WI38 (cell line): ENCODE data around the gene SH3TC1.

Source experiments
- H3K4me3 ChIP-seq: 2 replicates; pipeline ENCODE4 v1.5.1; 2011; ENCODE audit warnings: low read depth, mild to moderate bottlenecking, control low read depth, low read length
- TF ChIP-seq, protein P1 (sequence below): IDR thresholded peaks from 2 replicates; pipeline ENCODE4 v1.5.1; 2012; ENCODE audit warnings: low read depth, mild to moderate bottlenecking, control low read depth, low read length

SH3TC1 gene

DNA sequence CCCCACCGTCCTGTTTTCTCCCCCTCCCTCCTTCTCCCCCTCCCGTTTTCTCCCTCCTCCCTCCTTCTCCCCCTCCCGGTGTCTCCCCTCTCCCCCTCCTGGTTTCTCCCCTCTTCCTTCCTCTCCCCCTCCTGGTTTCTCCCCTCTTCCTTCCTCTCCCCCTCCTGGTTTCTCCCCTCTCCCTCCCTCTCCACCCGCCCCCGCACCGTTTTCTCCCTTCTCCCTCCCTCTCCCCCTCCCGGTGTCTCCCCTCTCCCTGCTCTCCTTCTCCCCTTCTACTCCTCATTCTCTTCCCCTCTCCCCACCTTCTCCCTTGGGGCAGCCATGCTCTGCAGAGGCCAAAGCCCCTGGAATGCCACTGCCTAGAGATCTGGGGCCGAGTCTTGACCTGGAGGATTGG, 12.2 kb downstream of the SH3TC1 start:
- TF ChIP-seq, protein P1, sequence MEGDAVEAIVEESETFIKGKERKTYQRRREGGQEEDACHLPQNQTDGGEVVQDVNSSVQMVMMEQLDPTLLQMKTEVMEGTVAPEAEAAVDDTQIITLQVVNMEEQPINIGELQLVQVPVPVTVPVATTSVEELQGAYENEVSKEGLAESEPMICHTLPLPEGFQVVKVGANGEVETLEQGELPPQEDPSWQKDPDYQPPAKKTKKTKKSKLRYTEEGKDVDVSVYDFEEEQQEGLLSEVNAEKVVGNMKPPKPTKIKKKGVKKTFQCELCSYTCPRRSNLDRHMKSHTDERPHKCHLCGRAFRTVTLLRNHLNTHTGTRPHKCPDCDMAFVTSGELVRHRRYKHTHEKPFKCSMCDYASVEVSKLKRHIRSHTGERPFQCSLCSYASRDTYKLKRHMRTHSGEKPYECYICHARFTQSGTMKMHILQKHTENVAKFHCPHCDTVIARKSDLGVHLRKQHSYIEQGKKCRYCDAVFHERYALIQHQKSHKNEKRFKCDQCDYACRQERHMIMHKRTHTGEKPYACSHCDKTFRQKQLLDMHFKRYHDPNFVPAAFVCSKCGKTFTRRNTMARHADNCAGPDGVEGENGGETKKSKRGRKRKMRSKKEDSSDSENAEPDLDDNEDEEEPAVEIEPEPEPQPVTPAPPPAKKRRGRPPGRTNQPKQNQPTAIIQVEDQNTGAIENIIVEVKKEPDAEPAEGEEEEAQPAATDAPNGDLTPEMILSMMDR, result no peak
- no peak overlapping the region for H3K4me3 ChIP-seq

DNA sequence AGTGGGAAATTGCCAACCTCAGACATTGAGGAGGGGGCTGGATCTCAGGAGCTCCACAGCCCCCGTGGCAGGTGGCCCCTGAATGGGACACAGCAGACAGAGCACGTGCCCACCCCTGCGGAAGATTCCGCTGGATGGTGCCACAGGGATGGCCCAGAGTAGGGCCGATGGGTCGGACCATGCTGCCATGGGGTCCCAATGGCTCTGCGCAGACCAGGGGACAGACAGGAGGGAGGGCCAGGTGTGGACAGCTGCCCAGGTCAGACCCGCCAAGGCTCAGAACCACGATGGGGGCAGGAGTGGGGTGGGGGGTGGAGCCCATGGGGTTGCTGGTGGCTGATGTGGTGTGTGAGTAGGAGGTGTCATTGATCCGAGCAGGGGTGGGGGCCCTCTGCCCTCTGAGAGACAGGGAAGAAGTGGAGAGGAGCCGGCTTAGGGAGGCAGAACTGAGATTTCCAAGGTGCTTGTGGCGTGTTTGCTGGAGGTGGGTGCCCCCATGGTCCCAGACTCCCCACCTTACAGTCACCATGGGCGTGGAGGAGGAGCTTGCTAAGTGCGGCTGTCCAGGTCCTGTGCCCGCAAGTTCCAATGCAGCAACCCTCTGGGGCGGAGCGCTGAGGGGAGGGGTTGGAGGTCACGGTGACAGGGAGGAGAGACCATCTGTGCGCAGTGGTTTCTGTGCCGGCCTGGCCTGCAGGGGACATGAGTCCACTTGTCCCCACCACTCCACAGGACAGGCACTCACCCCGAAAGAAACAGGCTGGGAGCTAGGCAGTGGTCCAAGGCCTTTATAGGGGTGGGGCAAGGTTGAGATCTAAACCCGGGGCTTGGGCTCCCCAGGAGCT, 12.9 kb downstream of the SH3TC1 start:
- no peak overlapping the region for H3K4me3 ChIP-seq
- TF ChIP-seq, protein P1, result no peak

DNA sequence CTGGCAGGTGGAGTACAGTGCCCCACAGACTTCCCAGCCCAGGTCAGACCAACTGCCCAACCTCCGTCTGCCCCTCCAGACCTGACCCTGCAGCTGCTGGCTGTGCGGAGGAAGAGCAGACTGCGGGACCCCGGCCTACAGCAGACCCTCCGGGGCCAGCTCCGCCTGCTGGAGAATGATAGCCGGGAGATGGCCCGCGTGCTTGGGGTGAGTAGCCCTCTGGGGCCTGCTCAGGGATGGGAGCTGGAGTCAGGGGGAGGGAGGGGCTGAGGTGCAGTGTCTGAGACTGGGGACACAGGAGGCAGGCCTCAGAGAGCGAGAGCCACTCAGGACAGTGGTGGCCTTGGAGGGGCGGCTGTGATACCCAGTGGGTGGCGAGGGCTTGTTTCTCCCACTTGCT, 13.5 kb downstream of the SH3TC1 start:
- H3K4me3 ChIP-seq, result no peak overlapping the region
- TF ChIP-seq, protein P1, result no peak

DNA sequence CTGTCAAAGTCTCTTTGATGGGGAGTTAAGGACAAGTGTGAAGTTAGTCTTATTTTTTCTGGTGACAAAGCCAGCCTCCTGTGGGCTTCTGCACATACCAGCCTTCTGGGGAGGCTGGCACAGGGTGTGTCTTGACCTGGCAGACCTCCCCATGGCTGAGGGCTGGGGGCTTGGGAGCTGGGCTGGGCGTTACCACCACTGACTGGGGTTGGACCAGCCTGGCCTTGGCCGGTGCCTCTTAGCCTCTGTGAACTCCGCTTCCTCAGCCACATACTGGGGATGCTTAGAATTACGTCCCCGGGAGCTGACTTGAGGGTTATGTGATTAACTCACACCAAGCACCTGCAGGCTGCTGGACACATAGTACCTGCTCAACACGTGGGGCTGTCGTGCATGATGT, 14.0 kb downstream of the SH3TC1 start:
- TF ChIP-seq, protein P1, result no peak
- no peak overlapping the region for H3K4me3 ChIP-seq

DNA sequence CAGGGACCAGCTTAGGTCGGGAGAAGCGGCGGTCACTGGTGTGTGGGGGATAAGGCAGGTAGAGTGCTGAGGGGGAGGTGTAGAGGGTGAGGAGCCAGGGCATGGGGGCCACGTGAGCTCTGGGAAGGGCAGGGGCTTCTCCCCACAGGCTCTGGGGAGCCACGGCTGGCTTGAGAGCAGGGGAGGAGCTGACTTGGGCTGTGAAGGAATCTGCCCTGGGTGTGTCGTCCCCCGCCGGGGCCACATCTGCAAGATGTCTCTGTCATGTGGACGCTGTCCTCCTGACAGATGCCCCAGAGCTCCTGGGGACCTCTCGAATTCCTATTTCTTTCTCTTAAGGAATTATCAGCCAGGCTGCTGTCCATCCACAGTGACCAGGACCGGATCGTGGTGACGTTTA, 15.0 kb downstream of the SH3TC1 start:
- TF ChIP-seq, protein P1, result no peak
- H3K4me3 ChIP-seq, result no peak overlapping the region

DNA sequence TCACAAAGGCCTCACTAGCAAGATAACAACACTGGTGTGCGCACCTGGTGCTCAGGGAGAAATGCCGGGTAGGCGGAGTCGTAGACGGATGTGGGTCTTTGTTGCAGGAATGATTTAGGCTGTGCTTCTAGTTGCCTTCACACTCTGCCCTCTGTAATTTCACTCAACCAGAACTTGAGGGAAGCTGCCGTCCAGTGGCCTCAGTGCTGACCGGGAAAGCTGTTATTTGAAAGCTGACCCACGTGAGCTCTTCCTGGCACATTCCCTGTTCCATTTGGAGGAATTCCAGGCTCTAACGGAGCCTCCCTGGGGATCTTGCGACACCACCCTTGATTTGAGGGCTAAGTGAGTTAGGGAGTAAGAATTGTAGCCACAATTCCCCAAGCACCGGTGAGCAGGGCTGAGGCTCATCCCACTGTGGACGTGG, 15.9 kb downstream of the SH3TC1 start:
- no peak overlapping the region for H3K4me3 ChIP-seq
- TF ChIP-seq, protein P1, result no peak

DNA sequence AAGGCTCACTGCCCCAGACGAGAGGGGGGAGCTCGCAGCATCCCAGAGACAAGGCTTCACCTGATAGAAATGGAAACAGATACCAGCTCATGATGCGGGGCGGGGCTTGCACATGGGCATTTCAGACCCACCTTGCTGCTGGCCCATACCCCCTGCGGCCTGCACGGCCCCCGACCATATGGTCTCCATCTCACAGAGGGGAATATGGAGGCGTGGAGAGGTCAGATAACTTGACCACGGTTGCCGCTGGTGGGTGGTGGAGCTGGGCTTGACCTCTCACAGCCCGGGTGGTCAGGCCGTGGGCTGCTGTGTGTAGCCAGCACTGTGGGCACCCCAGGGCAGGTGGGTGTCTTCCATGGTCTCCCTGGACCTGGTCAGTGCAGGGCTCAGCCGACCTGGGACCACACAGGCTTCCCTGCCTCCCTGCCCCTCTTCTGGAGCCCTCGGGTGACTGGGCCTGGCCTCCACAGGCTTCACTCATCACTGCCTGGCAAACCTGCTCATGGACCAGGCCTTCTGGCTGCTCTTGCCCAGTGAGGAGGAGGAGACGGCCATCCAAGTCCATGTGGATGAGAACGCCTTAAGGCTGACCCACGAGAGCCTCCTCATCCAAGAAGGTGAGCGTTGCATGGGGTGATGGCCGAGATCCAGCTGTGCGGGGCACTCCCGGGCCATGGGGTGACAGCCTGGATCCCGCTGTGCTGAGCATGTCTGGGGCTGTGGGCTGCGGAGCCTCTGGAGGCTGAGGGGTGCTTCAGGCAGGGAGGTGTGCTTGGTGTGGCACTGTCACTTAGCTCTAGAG, 16.8 kb downstream of the SH3TC1 start:
- H3K4me3 ChIP-seq, result no peak overlapping the region
- TF ChIP-seq, protein P1, result no peak
